HCT116 (cell line): Measurements from ENCODE around the gene LMCD1. TPM values are rescaled to one million over a fixed set of nuclear protein-coding genes. Genes with fewer than 3 reads are reported as not detected.

ENCODE experiments used
- ATAC-seq: fragments of 200-7000 bp; cut with Tn5 transposase; 2 replicates; pipeline ENCODE4 v1.9.1; 2020; ENCODE audit warnings: mild to moderate bottlenecking, moderate library complexity
- BruUV-seq: library from RNA; stranded (reverse); fragments of 400-500 nt; replicated peaks from 2 replicates; lab custom pipeline; 2021; lab: Mats Ljungman, UMichigan
- CTCF ChIA-PET: fragments of 300-600 bp; sonication (Branson Sonifier 250); formaldehyde crosslinking; loops from one replicate; lab custom pipeline; 2021; ENCODE audit warnings: antibody characterized with exemption; lab: Charles Lee
- POLR2A ChIA-PET: fragments of 300-600, 350-600 bp; sonication (Branson Sonifier 250); formaldehyde crosslinking; loops from one replicate; lab custom pipeline; 2021; ENCODE audit warnings: antibody characterized with exemption; lab: Charles Lee
- RAD21 ChIA-PET, 2 experiments: fragments of 300-600 bp; sonication (Branson Sonifier 250); formaldehyde crosslinking; loops; one replicate each; lab custom pipeline; 2023; ENCODE audit warnings: low total read pairs in 2 of 2; ENCODE audit not compliant: uncharacterized antibody in 2 of 2, unreplicated experiment in 2 of 2, low non-redundant PET in 1 of 2; lab: Charles Lee
- DNase-seq: peaks from one replicate; pipeline ENCODE4 v3.0.0-alpha.2; 2010; ENCODE audit warnings: low read depth, low spot score
- H2AFZ ChIP-seq: fragments of 200-600 bp; shearing (Covaris generic), sonication (generic); 2 replicates; pipeline ENCODE4 v1.6.1; 2017; ENCODE audit warnings: low read depth, mixed run types, mixed read lengths, antibody characterized with exemption, low read length; ENCODE audit not compliant: poor library complexity, severe bottlenecking
- H3K27ac ChIP-seq: 2 replicates; pipeline ENCODE4 v1.5.1; 2012; ENCODE audit warnings: low read depth, low read length
- H3K27me3 ChIP-seq: fragments of 200-600 bp; sonication (generic); 2 replicates; pipeline ENCODE4 v1.6.1; 2016; ENCODE audit warnings: mixed run types, low read length, mixed read lengths; ENCODE audit not compliant: insufficient read depth
- H3K36me3 ChIP-seq, 2 experiments: fragments of 200-500 bp in 1 of 2; fragments of 200-600 bp in 1 of 2; sonication (Bioruptor generic) in 1 of 2; sonication (generic) in 1 of 2; 2 replicates each; pipeline versions ENCODE4 v1.5.1 to v1.6.1; 2014 to 2016; ENCODE audit warnings: low read length in 2 of 2, inconsistent platforms in 1 of 2, mixed read lengths in 1 of 2, mixed run types in 1 of 2; ENCODE audit not compliant: insufficient read depth in 2 of 2, control insufficient read depth in 1 of 2
- H3K4me1 ChIP-seq, 2 experiments: fragments of 200-600 bp in 1 of 2; sonication (generic) in 1 of 2; 2 replicates each; pipeline versions ENCODE4 v1.5.1 to v1.6.1; 2012 to 2017; ENCODE audit warnings: low read length in 2 of 2, inconsistent platforms in 1 of 2, mild to moderate bottlenecking in 1 of 2, mixed read lengths in 1 of 2, mixed run types in 1 of 2, moderate library complexity in 1 of 2; ENCODE audit not compliant: insufficient read depth in 2 of 2, control insufficient read depth in 1 of 2
- H3K4me2 ChIP-seq: fragments of 200-600 bp; sonication (generic); 2 replicates; pipeline ENCODE4 v1.6.1; 2017; ENCODE audit warnings: mixed run types, low read length, mixed read lengths
- H3K4me3 ChIP-seq, 2 experiments: fragments of 200-600 bp in 1 of 2; sonication (generic) in 1 of 2; replicated peaks in 1 of 2; 2 replicates each; pipeline ENCODE4 v1.5.1; 2011 to 2016; ENCODE audit warnings: low read length in 2 of 2, control low read depth in 1 of 2, low read depth in 1 of 2, mild to moderate bottlenecking in 1 of 2, mixed read lengths in 1 of 2, mixed run types in 1 of 2
- H3K79me2 ChIP-seq: fragments of 200-600 bp; sonication (generic); 2 replicates; pipeline ENCODE4 v1.6.1; 2017; ENCODE audit warnings: mild to moderate bottlenecking, mixed run types, low read length, moderate library complexity, mixed read lengths; ENCODE audit not compliant: insufficient read depth
- H3K9ac ChIP-seq: fragments of 200-600 bp; sonication (generic); 2 replicates; pipeline ENCODE4 v1.6.1; 2016; ENCODE audit warnings: low read length, mixed read lengths
- H3K9me2 ChIP-seq: fragments of 200-600 bp; sonication (generic), shearing (Covaris generic); 2 replicates; pipeline ENCODE4 v1.6.1; 2017; ENCODE audit warnings: mixed run types, mild to moderate bottlenecking, moderate library complexity; ENCODE audit not compliant: insufficient read depth
- H3K9me3 ChIP-seq, 2 experiments: fragments of 200-500 bp in 1 of 2; fragments of 200-600 bp in 1 of 2; sonication (Bioruptor generic) in 1 of 2; sonication (generic) in 1 of 2; 2 replicates each; pipeline ENCODE4 v1.6.1; 2014 to 2017; ENCODE audit warnings: low read length in 2 of 2, mixed read lengths in 2 of 2, inconsistent platforms in 1 of 2, low read depth in 1 of 2, mild to moderate bottlenecking in 1 of 2, mixed run types in 1 of 2, moderate library complexity in 1 of 2; ENCODE audit not compliant: control insufficient read depth in 1 of 2, insufficient read depth in 1 of 2
- H4K20me1 ChIP-seq: fragments of 200-600 bp; sonication (generic), shearing (Covaris generic); 2 replicates; pipeline ENCODE4 v1.6.1; 2017; ENCODE audit warnings: mixed run types, mild to moderate bottlenecking, moderate library complexity; ENCODE audit not compliant: insufficient read depth
- CTCF ChIP-seq, 3 experiments: fragments of 200-600 bp in 1 of 3; sonication (generic) in 1 of 3; IDR thresholded peaks in 2 of 3; conservative IDR thresholded peaks in 1 of 3; 2 replicates each; pipeline ENCODE4 v1.5.1; 2012 to 2017; ENCODE audit warnings: low read depth in 2 of 3, low read length in 2 of 3, antibody characterized with exemption in 1 of 3, borderline replicate concordance in 1 of 3, control low read depth in 1 of 3, mild to moderate bottlenecking in 1 of 3, mixed read lengths in 1 of 3, mixed run types in 1 of 3, moderate library complexity in 1 of 3; ENCODE audit not compliant: insufficient read depth in 1 of 3
- EZH2 ChIP-seq: fragments of 200-600 bp; sonication (generic); IDR thresholded peaks from 2 replicates; pipeline ENCODE4 v1.6.1; 2017; ENCODE audit warnings: antibody characterized with exemption, mixed run types
- MAX ChIP-seq: IDR thresholded peaks from 2 replicates; pipeline ENCODE4 v1.6.1; 2012
- RAD21 ChIP-seq: IDR thresholded peaks from 2 replicates; pipeline ENCODE4 v1.6.1; 2012; ENCODE audit warnings: low read depth, mild to moderate bottlenecking
- SP1 ChIP-seq: IDR thresholded peaks from 2 replicates; pipeline ENCODE4 v1.6.1; 2012; ENCODE audit warnings: low read depth
- SRF ChIP-seq: IDR thresholded peaks from 2 replicates; pipeline ENCODE4 v1.6.1; 2012; ENCODE audit warnings: low read depth
- YY1 ChIP-seq: IDR thresholded peaks from 2 replicates; pipeline ENCODE4 v1.6.1; 2011; ENCODE audit warnings: low read length, low read depth, moderate library complexity, mild to moderate bottlenecking; ENCODE audit not compliant: insufficient replicate concordance; ENCODE audit errors: extremely low read depth
- intact Hi-C: fragments of 100-400 bp; cut with micrococcal nuclease; formaldehyde crosslinking; loops from 2 replicates; pipeline ENCODE4 v1.10.0; 2022
- total RNA-seq: library from RNA; stranded (reverse); gene quantifications from one replicate; pipeline ENCODE4 v1.2.1, GENCODE V29; 2021; ENCODE audit not compliant: unreplicated experiment

Gene LMCD1
- total RNA-seq, 1 experiment from 2014 or later, result 4.6 TPM

- Histone ChIP-seq H3K4me2 (no peak overlapping the region), H4K20me1 (no peaks in the 10 kb centered on the region), H3K36me3 (no peaks in the 10 kb centered on the region), H3K9me3 (no peaks in the 10 kb centered on the region), H3K9ac (no peak overlapping the region), H3K4me1 (no peaks in the 10 kb centered on the region), H3K27ac (no peak overlapping the region), H3K4me3 (no peak overlapping the region), H3K27me3 (no peaks in the 10 kb centered on the region; the same call in 1 of the 2 replicates), H3K79me2 (no peaks in the 10 kb centered on the region), H2AFZ (no peak overlapping the region), H3K9me2 (no peaks in the 10 kb centered on the region)
- no TSS peak for BruUV-seq
- no peak for DNase-seq
- RAD21 ChIA-PET, result no interaction called here
- CTCF ChIA-PET, result interaction anchor here (1.4 kb wide), 1 partner anchor 14 kb away, joined by 3 read pairs; no protein-coding TSS in a partner anchor
- no peak for TF ChIP-seq SRF
- TF ChIP-seq EZH2, result no peak
- TF ChIP-seq YY1, result no peak
- TF ChIP-seq MAX, result no peak
- no peak for TF ChIP-seq SP1
- TF ChIP-seq CTCF (IDR thresholded peaks at IDR 0.05 in 2 of 3, conservative IDR thresholded peaks at IDR 0.05 in 1 of 3; ENCODE audit: borderline replicate concordance in 1 of 3, insufficient read depth in 1 of 3, low read depth in 2 of 3, low read length in 2 of 3), result no peak
- no peak for TF ChIP-seq RAD21
- POLR2A ChIA-PET, result no interaction called here
- ATAC-seq, result no peak
- intact Hi-C loops, result no loop called here
Measured at GRCh38 chr3:8455526-8456411, 45.9 kb upstream of the LMCD1 start.
